GM19099 (cell line): Measurements from ENCODE around the gene MAP1LC3A.

Experiments used
- POLR2A ChIP-seq: IDR thresholded peaks from 3 replicates; pipeline ENCODE4 v1.6.1; 2011; ENCODE audit warnings: low read depth; ENCODE audit not compliant: insufficient read length; ENCODE audit errors: extremely low read depth

MAP1LC3A gene

GRCh38 chr20:34525709-34526416 is 32.7 kb upstream of the MAP1LC3A start:
- TF ChIP-seq POLR2A, result no peak

GRCh38 chr20:34526466-34526865 is 32.1 kb upstream of the MAP1LC3A start:
- no peak for TF ChIP-seq POLR2A

GRCh38 chr20:34527016-34527415 is 31.5 kb upstream of the MAP1LC3A start:
- TF ChIP-seq POLR2A, result no peak

- no peak for TF ChIP-seq POLR2A
Measured at GRCh38 chr20:34528921-34529297, 29.6 kb upstream of the MAP1LC3A start.

- no peak for TF ChIP-seq POLR2A
Measured at GRCh38 chr20:34529742-34530141, 28.8 kb upstream of the MAP1LC3A start.

GRCh38 chr20:34530342-34530741 is 28.2 kb upstream of the MAP1LC3A start:
- TF ChIP-seq POLR2A, result no peak

GRCh38 chr20:34531608-34532265 is 26.8 kb upstream of the MAP1LC3A start:
- TF ChIP-seq POLR2A, result no peak

- no peak for TF ChIP-seq POLR2A
Measured at GRCh38 chr20:34532320-34532719, 26.2 kb upstream of the MAP1LC3A start.

GRCh38 chr20:34532756-34533155 is 25.8 kb upstream of the MAP1LC3A start:
- no peak for TF ChIP-seq POLR2A

GRCh38 chr20:34534391-34535165 is 23.9 kb upstream of the MAP1LC3A start:
- no peak for TF ChIP-seq POLR2A

- TF ChIP-seq POLR2A, result no peak
Measured at GRCh38 chr20:34535301-34535840, 23.1 kb upstream of the MAP1LC3A start.

- no peak for TF ChIP-seq POLR2A
Measured at GRCh38 chr20:34535857-34536256, 22.7 kb upstream of the MAP1LC3A start.

GRCh38 chr20:34536798-34537394 is 21.6 kb upstream of the MAP1LC3A start:
- TF ChIP-seq POLR2A, result no peak

GRCh38 chr20:34537651-34538050 is 20.9 kb upstream of the MAP1LC3A start:
- no peak for TF ChIP-seq POLR2A

GRCh38 chr20:34538671-34539123 is 19.8 kb upstream of the MAP1LC3A start:
- no peak for TF ChIP-seq POLR2A
